GM12878 (cell line): Measurements from ENCODE around the gene SEMA3A. TPM values are rescaled to one million over a fixed set of nuclear protein-coding genes. Genes with fewer than 3 reads are reported as not detected.

Experiments
- ATAC-seq: fragments of 200-7000 bp; cut with Tn5 transposase; 3 replicates; pipeline ENCODE4 v1.9.1; 2020; ENCODE audit warnings: mild to moderate bottlenecking, moderate library complexity
- BruUV-seq: library from RNA; stranded (reverse); fragments of 400-500 nt; replicated peaks from 2 replicates; lab custom pipeline; 2021; lab: Mats Ljungman, UMichigan
- CTCF ChIA-PET: fragments of 300-600 bp; sonication (Branson Sonifier 250); formaldehyde crosslinking; extraction: SDS; loops from one replicate; lab custom pipeline; 2021; ENCODE audit warnings: inconsistent platforms; lab: Yijun Ruan, JAX
- POLR2A ChIA-PET: fragments of 350-600 bp; formaldehyde crosslinking; extraction: SDS; loops from one replicate; lab custom pipeline; 2021; ENCODE audit warnings: inconsistent platforms; lab: Charles Lee
- RAD21 ChIA-PET: fragments of 300-600 bp; sonication (Branson Sonifier 250); formaldehyde crosslinking; loops from one replicate; lab custom pipeline; 2023; ENCODE audit warnings: antibody characterized with exemption; ENCODE audit not compliant: unreplicated experiment; lab: Charles Lee
- SMC1A ChIA-PET: fragments of 300-600 bp; sonication (Branson Sonifier 250); formaldehyde crosslinking; loops from one replicate; lab custom pipeline; 2023; ENCODE audit not compliant: unreplicated experiment, uncharacterized antibody; lab: Charles Lee
- DNase-seq: peaks from one replicate; pipeline ENCODE4 v3.0.0-alpha.2; 2011; ENCODE audit warnings: low read depth, low spot score
- FAIRE-seq: peaks from 3 replicates; lab custom pipeline; 2011; peaks lifted over from hg19 to GRCh38; lab: Jason Lieb, UNC
- H2AFZ ChIP-seq: 2 replicates; pipeline ENCODE4 v1.6.0; 2011; ENCODE audit warnings: low read depth, low read length, control low read depth; ENCODE audit not compliant: control insufficient read depth
- H3K27ac ChIP-seq: 2 replicates; pipeline ENCODE4 v1.5.1; 2011; ENCODE audit warnings: control low read depth; ENCODE audit not compliant: control insufficient read depth, insufficient read depth
- H3K27me3 ChIP-seq, 2 experiments: replicated peaks in 1 of 2; 2 replicates each; pipeline versions ENCODE4 v1.6.0 to v1.6.1; 2011; ENCODE audit warnings: low read length in 1 of 2; ENCODE audit not compliant: control insufficient read depth in 2 of 2, insufficient read depth in 2 of 2
- H3K36me3 ChIP-seq, 2 experiments: 2 replicates each; pipeline ENCODE4 v1.5.1; 2011; ENCODE audit warnings: low read length in 1 of 2; ENCODE audit not compliant: control insufficient read depth in 2 of 2, insufficient read depth in 2 of 2
- H3K4me1 ChIP-seq: 2 replicates; pipeline ENCODE4 v1.6.1; 2011; ENCODE audit warnings: mild to moderate bottlenecking, low read length, moderate library complexity, mixed read lengths; ENCODE audit not compliant: control insufficient read depth, insufficient read depth
- H3K4me2 ChIP-seq: 2 replicates; pipeline ENCODE4 v1.6.0; 2011; ENCODE audit warnings: control low read depth; ENCODE audit not compliant: control insufficient read depth, insufficient read depth
- H3K4me3 ChIP-seq: fragments of 200-600 bp; sonication (generic); 2 replicates; pipeline ENCODE4 v1.5.1; 2016
- H3K79me2 ChIP-seq: 2 replicates; pipeline ENCODE4 v1.6.0; 2011; ENCODE audit warnings: low read length; ENCODE audit not compliant: control insufficient read depth, insufficient read depth
- H3K9ac ChIP-seq: 2 replicates; pipeline ENCODE4 v1.8.0; 2011; ENCODE audit warnings: low read length, control low read depth, mixed read lengths; ENCODE audit not compliant: control insufficient read depth, insufficient read depth
- H3K9me3 ChIP-seq: replicated peaks from 3 replicates; pipeline ENCODE4 v1.5.1; 2011; ENCODE audit warnings: mild to moderate bottlenecking, low read length; ENCODE audit not compliant: control insufficient read depth, insufficient read depth
- H4K20me1 ChIP-seq: 2 replicates; pipeline ENCODE4 v1.6.0; 2011; ENCODE audit not compliant: control insufficient read depth, insufficient read depth
- BACH1 ChIP-seq: fragments of 450-650 bp; IDR thresholded peaks from 2 replicates; pipeline ENCODE4 v1.6.1; 2017; ENCODE audit warnings: mild to moderate bottlenecking, borderline replicate concordance
- CHD1 ChIP-seq: IDR thresholded peaks from 2 replicates; pipeline ENCODE4 v1.6.1; 2012; ENCODE audit warnings: low read depth, low read length, improper control_type of control experiment
- CUX1 ChIP-seq: IDR thresholded peaks from 2 replicates; pipeline ENCODE4 v1.6.1; 2012; ENCODE audit warnings: improper control_type of control experiment, low read depth, low read length; ENCODE audit not compliant: insufficient replicate concordance
- EED ChIP-seq: sonication (generic); IDR thresholded peaks from 2 replicates; pipeline ENCODE4 v1.6.1; 2016; ENCODE audit warnings: antibody characterized with exemption, low read depth
- EGR1 ChIP-seq, 2 experiments: IDR thresholded peaks; 1 replicate in 1 of 2; 2 replicates in 1 of 2; pipeline ENCODE4 v1.6.1; 2011 to 2012; ENCODE audit warnings: low read depth in 2 of 2, low read length in 2 of 2, borderline replicate concordance in 1 of 2, mild to moderate bottlenecking in 1 of 2, moderate library complexity in 1 of 2
- ESRRA ChIP-seq: IDR thresholded peaks from 2 replicates; pipeline ENCODE4 v1.6.1; 2012; ENCODE audit warnings: mild to moderate bottlenecking, low read length, improper control_type of control experiment
- MLLT1 ChIP-seq: fragments of 450-650 bp; IDR thresholded peaks from 2 replicates; pipeline ENCODE4 v1.6.1; 2016; ENCODE audit warnings: mild to moderate bottlenecking
- MYB ChIP-seq: fragments of 150-350 bp; IDR thresholded peaks from 2 replicates; pipeline ENCODE4 v1.6.1; 2014; ENCODE audit warnings: mild to moderate bottlenecking, low read depth, low read length, borderline replicate concordance
- NR2C2 ChIP-seq: IDR thresholded peaks from 2 replicates; pipeline ENCODE4 v1.6.1; 2011; ENCODE audit warnings: borderline replicate concordance, low read depth; ENCODE audit not compliant: control insufficient read depth, insufficient read length
- RAD21 ChIP-seq: IDR thresholded peaks from 2 replicates; pipeline ENCODE4 v1.6.1; 2011; ENCODE audit warnings: mild to moderate bottlenecking, low read depth, low read length, moderate library complexity; ENCODE audit not compliant: insufficient read depth
- SMC3 ChIP-seq: IDR thresholded peaks from 2 replicates; pipeline ENCODE4 v1.6.1; 2011; ENCODE audit warnings: low read length, improper control_type of control experiment, borderline replicate concordance
- SREBF1 ChIP-seq: IDR thresholded peaks from 2 replicates; pipeline ENCODE4 v1.6.1; 2012; ENCODE audit warnings: mild to moderate bottlenecking, low read length
- WGBS: methylation state at CpG from one replicate; pipeline ENCODE4 v1.1.6; 2016; ENCODE audit warnings: low lambda C conversion rate; ENCODE audit not compliant: insufficient replicate concordance, insufficient coverage; ENCODE audit errors: missing lambda C conversion rate; 5-methylcytosine and 5-hydroxymethylcytosine counted together
- in situ Hi-C: fragments of 300-500 bp; cut with MboI; formaldehyde crosslinking; loops from 9 replicates; pipeline ENCODE4 v1.14.3; 2018; ENCODE audit warnings: mixed read lengths
- intact Hi-C: fragments of 100-400 bp; cut with micrococcal nuclease; formaldehyde crosslinking; loops from one replicate; pipeline ENCODE4 v1.14.2; 2022; ENCODE audit not compliant: unreplicated experiment
- polyA plus RNA-seq, 11 experiments: library from polyadenylated mRNA; depleted of rRNA in 4 of 11; unstranded in 6 of 11; stranded (reverse) in 5 of 11; fragments of >200 nt; fragmentation: Nextera tagmentation in 4 of 11; fragmentation: Illumina TruSeq in 1 of 11; extraction: Ambion mirVana in 4 of 11; extraction: Trizol in 1 of 11; gene quantifications; 1 replicate in 1 of 11; 2 replicates in 10 of 11; pipeline versions ENCODE4 v1.2.1 to v1.2.3, GENCODE V29; 2011 to 2016; ENCODE audit warnings: inconsistent platforms in 2 of 11, missing spikeins in 2 of 11, low read depth in 1 of 11
- total RNA-seq, 4 experiments: library from RNA; depleted of rRNA in 3 of 4; stranded (reverse); fragments of >200 nt in 3 of 4; fragmentation: Illumina TruSeq in 1 of 4; extraction: Trizol in 1 of 4; gene quantifications; 2 replicates each; pipeline versions ENCODE4 v1.2.1 to v1.2.3, GENCODE V29; 2013 to 2021
- TF ChIP-seq, protein P1 (sequence below), 3 experiments: IDR thresholded peaks in 2 of 3; conservative IDR thresholded peaks in 1 of 3; 2 replicates each; pipeline ENCODE4 v1.5.1; 2011; ENCODE audit warnings: low read depth in 3 of 3, low read length in 3 of 3, mild to moderate bottlenecking in 3 of 3, control low read depth in 2 of 3, moderate library complexity in 2 of 3, inconsistent platforms in 1 of 3, mixed read lengths in 1 of 3; ENCODE audit not compliant: control insufficient read depth in 2 of 3, insufficient read depth in 1 of 3; ENCODE audit errors: extremely low read depth in 1 of 3

The SEMA3A gene
- total and polyA plus RNA-seq, 10 of the 15 experiments (the other 5 are each of a cell fraction or from before 2014, with no cell fraction given), result 0.01 to 3.3 (median 0.24) TPM

DNA sequence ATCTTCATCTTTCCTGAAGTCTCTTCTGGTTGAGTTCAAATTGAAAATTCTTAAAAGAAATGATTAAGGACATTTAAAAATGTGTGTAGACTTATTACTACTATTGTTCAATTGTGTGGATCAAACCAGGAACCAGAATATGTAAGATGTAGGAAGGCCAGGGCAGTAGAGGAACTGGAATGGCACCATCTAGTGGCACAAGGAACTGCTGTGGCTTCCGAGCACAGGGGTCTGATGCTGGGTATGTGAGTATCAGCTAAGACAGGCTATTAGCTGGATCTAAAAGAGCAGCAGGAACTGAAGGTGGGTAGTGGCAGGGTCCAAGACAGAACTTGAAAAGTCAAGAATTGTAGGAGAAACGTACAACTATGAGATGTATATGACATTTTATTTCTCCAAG is 247.3 kb downstream of the SEMA3A start:
- DNase-seq, result no peak
- Histone ChIP-seq H3K27ac (no peak overlapping the region), H3K36me3 (no peaks in the 10 kb centered on the region), H3K4me2 (no peak overlapping the region), H3K9ac (no peak overlapping the region), H3K9me3 (no peaks in the 10 kb centered on the region), H3K79me2 (no peaks in the 10 kb centered on the region), H3K4me3 (no peak overlapping the region), H2AFZ (no peak overlapping the region), H4K20me1 (no peaks in the 10 kb centered on the region), H3K27me3 (no peaks in the 10 kb centered on the region), H3K4me1 (no peaks in the 10 kb centered on the region)
- ATAC-seq, result peak; percentile 98
- SMC1A ChIA-PET, result interaction anchor here (0.6 to 4.3 kb wide), 10 partner anchors 9 to 1079 kb away, joined by 3 to 39 read pairs (median 4); no protein-coding TSS in a partner anchor
- in situ Hi-C loops, result no loop called here
- POLR2A ChIA-PET, result no interaction called here
- FAIRE-seq, result no peak
- TF ChIP-seq ESRRA, result no peak
- TF ChIP-seq, protein P1, sequence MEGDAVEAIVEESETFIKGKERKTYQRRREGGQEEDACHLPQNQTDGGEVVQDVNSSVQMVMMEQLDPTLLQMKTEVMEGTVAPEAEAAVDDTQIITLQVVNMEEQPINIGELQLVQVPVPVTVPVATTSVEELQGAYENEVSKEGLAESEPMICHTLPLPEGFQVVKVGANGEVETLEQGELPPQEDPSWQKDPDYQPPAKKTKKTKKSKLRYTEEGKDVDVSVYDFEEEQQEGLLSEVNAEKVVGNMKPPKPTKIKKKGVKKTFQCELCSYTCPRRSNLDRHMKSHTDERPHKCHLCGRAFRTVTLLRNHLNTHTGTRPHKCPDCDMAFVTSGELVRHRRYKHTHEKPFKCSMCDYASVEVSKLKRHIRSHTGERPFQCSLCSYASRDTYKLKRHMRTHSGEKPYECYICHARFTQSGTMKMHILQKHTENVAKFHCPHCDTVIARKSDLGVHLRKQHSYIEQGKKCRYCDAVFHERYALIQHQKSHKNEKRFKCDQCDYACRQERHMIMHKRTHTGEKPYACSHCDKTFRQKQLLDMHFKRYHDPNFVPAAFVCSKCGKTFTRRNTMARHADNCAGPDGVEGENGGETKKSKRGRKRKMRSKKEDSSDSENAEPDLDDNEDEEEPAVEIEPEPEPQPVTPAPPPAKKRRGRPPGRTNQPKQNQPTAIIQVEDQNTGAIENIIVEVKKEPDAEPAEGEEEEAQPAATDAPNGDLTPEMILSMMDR (IDR thresholded peaks at IDR 0.05 in 2 of 3, conservative IDR thresholded peaks at IDR 0.05 in 1 of 3; ENCODE audit: control insufficient read depth in 2 of 3, extremely low read depth in 1 of 3, insufficient read depth in 1 of 3, low read depth in 3 of 3, low read length in 3 of 3), result peak; percentile 49 to 70 (median 62)
- TF ChIP-seq MLLT1, result no peak
- no peak for TF ChIP-seq BACH1
- TF ChIP-seq RAD21, result peak; percentile 54
- TF ChIP-seq MYB, result no peak
- TF ChIP-seq SREBF1, result no peak
- TF ChIP-seq CHD1, result no peak
- TF ChIP-seq SMC3, result peak; percentile 38; the same call in 1 of the 2 replicates
- no peak for TF ChIP-seq NR2C2
- no peak for TF ChIP-seq CUX1
- TF ChIP-seq EGR1 (IDR thresholded peaks at IDR 0.05; ENCODE audit: borderline replicate concordance in 1 of 2, low read depth in 2 of 2, low read length in 2 of 2), result no peak
- TF ChIP-seq EED, result no peak
- RAD21 ChIA-PET, result interaction anchor here (0.7 to 1.6 kb wide), 3 partner anchors 8 to 1077 kb away, joined by 3 to 4 read pairs (median 3); no protein-coding TSS in a partner anchor
- CTCF ChIA-PET, result interaction anchor here (0.5 to 6.7 kb wide), 14 partner anchors 10 to 1084 kb away, joined by 3 to 153 read pairs (median 3); no protein-coding TSS in a partner anchor
- intact Hi-C loops, result no loop called here
- 11% methylated on average over 2 of the region's 2 CpGs for WGBS
- BruUV-seq, result no TSS peak
